MCF 10A (cell line): Measurements from ENCODE around the gene ZSWIM5. TPM values are rescaled to one million over a fixed set of nuclear protein-coding genes. Genes with fewer than 3 reads are reported as not detected.
"Not testable (repeated sequence)": the region's sequence is repeated elsewhere in the genome, so short reads cannot be mapped to it uniquely, and the experiment has no call there.

Experiments
- BruUV-seq: library from RNA; stranded (reverse); fragments of 400-500 nt; replicated peaks from 2 replicates; lab custom pipeline; 2021; lab: Mats Ljungman, UMichigan
- CTCF ChIA-PET: fragments of 300-600 bp; sonication (Branson Sonifier 250); formaldehyde crosslinking; extraction: SDS; loops from one replicate; lab custom pipeline; 2021; ENCODE audit warnings: antibody characterized with exemption, inconsistent platforms; lab: Yijun Ruan, JAX
- POLR2A ChIA-PET: fragments of 300-600, 350-650 bp; sonication (Branson Sonifier 250); formaldehyde crosslinking; extraction: SDS; loops from one replicate; lab custom pipeline; 2020; ENCODE audit warnings: antibody characterized with exemption, inconsistent platforms; lab: Yijun Ruan, JAX
- DNase-seq: peaks from one replicate; pipeline ENCODE4 v3.0.0-alpha.2; 2018; ENCODE audit not compliant: unreplicated experiment
- H3K27ac Mint-ChIP-seq: one replicate; pipeline ENCODE4 v1.8.0; 2022; ENCODE audit warnings: mild to moderate bottlenecking, low read depth, mixed read lengths; ENCODE audit not compliant: unreplicated experiment
- H3K27me3 Mint-ChIP-seq: one replicate; pipeline ENCODE4 v1.8.0; 2022; ENCODE audit warnings: mixed read lengths; ENCODE audit not compliant: insufficient read depth, unreplicated experiment
- H3K36me3 Mint-ChIP-seq: one replicate; pipeline ENCODE4 v1.8.0; 2022; ENCODE audit warnings: mild to moderate bottlenecking, moderate library complexity, mixed read lengths; ENCODE audit not compliant: insufficient read depth, unreplicated experiment
- H3K4me1 Mint-ChIP-seq: one replicate; pipeline ENCODE4 v1.8.0; 2022; ENCODE audit warnings: mixed read lengths; ENCODE audit not compliant: insufficient read depth, unreplicated experiment
- H3K4me3 Mint-ChIP-seq: one replicate; pipeline ENCODE4 v1.8.0; 2022; ENCODE audit warnings: mild to moderate bottlenecking, moderate library complexity, mixed read lengths; ENCODE audit not compliant: unreplicated experiment
- H3K9me3 Mint-ChIP-seq: one replicate; pipeline ENCODE4 v1.8.0; 2022; ENCODE audit warnings: mixed read lengths; ENCODE audit not compliant: unreplicated experiment
- CTCF ChIP-seq: fragments of 200-600 bp; IDR thresholded peaks from one replicate; pipeline ENCODE4 v1.8.0; 2022; ENCODE audit warnings: antibody characterized with exemption, mild to moderate bottlenecking; ENCODE audit not compliant: unreplicated experiment
- intact Hi-C: fragments of 100-400 bp; cut with micrococcal nuclease; formaldehyde crosslinking; loops from 2 replicates; pipeline ENCODE4 v1.14.1; 2022
- total RNA-seq: library from RNA; stranded (reverse); gene quantifications from 2 replicates; pipeline ENCODE4 v1.2.3, GENCODE V29; 2022

Gene ZSWIM5
- total RNA-seq, 1 experiment from 2014 or later = 0.14 TPM

- H3K4me1 Mint-ChIP-seq, H3K27me3 Mint-ChIP-seq, DNase-seq, H3K36me3 Mint-ChIP-seq, H3K9me3 Mint-ChIP-seq, BruUV-seq, H3K4me3 Mint-ChIP-seq, POLR2A ChIA-PET, CTCF ChIA-PET, H3K27ac Mint-ChIP-seq, intact Hi-C loops: not testable (repeated sequence)
These were observed 43.3 kb downstream of the ZSWIM5 start for GRCh38 chr1:45163111-45163510.

GRCh38 chr1:45162041-45163035 lies 44.1 kb downstream of the ZSWIM5 start:
- H3K9me3 Mint-ChIP-seq, H3K4me1 Mint-ChIP-seq, H3K4me3 Mint-ChIP-seq, H3K36me3 Mint-ChIP-seq, CTCF ChIA-PET, intact Hi-C loops, H3K27me3 Mint-ChIP-seq, H3K27ac Mint-ChIP-seq, BruUV-seq, POLR2A ChIA-PET, DNase-seq: not testable (repeated sequence)

- ChIA-PET POLR2A (no interaction called here), CTCF (interaction anchor here (0.6 kb wide), 1 partner anchor 106 kb away, joined by 4 read pairs; no protein-coding TSS in a partner anchor)
- H3K36me3 Mint-ChIP-seq = no peaks in the 10 kb centered on the region
- H3K4me3 Mint-ChIP-seq = no peak overlapping the region
- H3K27ac Mint-ChIP-seq = no peak overlapping the region
- peaks cover 41% of the 10 kb centered on the region for H3K27me3 Mint-ChIP-seq
- no peak for TF ChIP-seq CTCF
- no peaks in the 10 kb centered on the region for H3K9me3 Mint-ChIP-seq
- no peaks in the 10 kb centered on the region for H3K4me1 Mint-ChIP-seq
- no TSS peak for BruUV-seq
- DNase-seq = no peak
- intact Hi-C loops = no loop called here
These were observed 50.4 kb downstream of the ZSWIM5 start for GRCh38 chr1:45155957-45156356.

GRCh38 chr1:45155423-45155822 lies 51.0 kb downstream of the ZSWIM5 start:
- intact Hi-C loops = no loop called here
- no peaks in the 10 kb centered on the region for H3K4me1 Mint-ChIP-seq
- BruUV-seq = no TSS peak
- no peak for DNase-seq
- no peaks in the 10 kb centered on the region for H3K9me3 Mint-ChIP-seq
- no peak overlapping the region for H3K27ac Mint-ChIP-seq
- CTCF ChIA-PET = interaction anchor here (0.6 kb wide), 1 partner anchor 105 kb away, joined by 4 read pairs; no protein-coding TSS in a partner anchor
- POLR2A ChIA-PET = no interaction called here
- TF ChIP-seq CTCF = no peak
- no peak overlapping the region for H3K4me3 Mint-ChIP-seq
- peaks cover 41% of the 10 kb centered on the region for H3K27me3 Mint-ChIP-seq
- no peaks in the 10 kb centered on the region for H3K36me3 Mint-ChIP-seq

GRCh38 chr1:45152126-45152525 lies 54.3 kb downstream of the ZSWIM5 start:
- no peak for DNase-seq
- Mint-ChIP-seq H3K9me3 (no peaks in the 10 kb centered on the region), H3K4me3 (no peak overlapping the region), H3K27me3 (peaks cover 41% of the 10 kb centered on the region), H3K27ac (no peak overlapping the region), H3K4me1 (no peaks in the 10 kb centered on the region), H3K36me3 (no peaks in the 10 kb centered on the region)
- BruUV-seq = no TSS peak
- POLR2A ChIA-PET = no interaction called here
- no peak for TF ChIP-seq CTCF
- CTCF ChIA-PET = no interaction called here
- intact Hi-C loops = no loop called here
